Stomach (tissue), 9 donors: Measurements from ENCODE around the gene DHCR24. TPM values are rescaled to one million over a fixed set of nuclear protein-coding genes. Genes with fewer than 3 reads are reported as not detected.

Experiments used
- DNase-seq, 2 donors: peaks; one replicate each; pipeline versions ENCODE4 v3.0.0 to v3.0.0-alpha.2; 2013 to 2019
- H3K27ac ChIP-seq, 5 donors: fragments of 200-600 bp in 4 of 5; sonication (generic) in 4 of 5; one replicate each; pipeline ENCODE4 v1.5.1; 2013 to 2019; ENCODE audit warnings: mild to moderate bottlenecking in 1 of 5, moderate library complexity in 1 of 5
- H3K27me3 ChIP-seq, 3 donors: fragments of 200-600 bp; sonication (generic); one replicate each; pipeline ENCODE4 v1.5.1; 2017 to 2019; ENCODE audit warnings: mixed run types in 1 of 3
- H3K36me3 ChIP-seq, 4 donors: fragments of 200-600 bp; sonication (generic); 1 replicate in 3 of 4; 2 replicates in 1 of 4; pipeline ENCODE4 v1.5.1; 2016 to 2019
- H3K4me1 ChIP-seq, 4 donors: fragments of 200-600 bp; sonication (generic); one replicate each; pipeline ENCODE4 v1.5.1; 2016 to 2019
- H3K4me3 ChIP-seq, 4 donors: fragments of 200-600 bp; sonication (generic) in 3 of 4; one replicate each; pipeline ENCODE4 v1.5.1; 2016 to 2019; ENCODE audit warnings: mild to moderate bottlenecking in 1 of 4
- H3K9me3 ChIP-seq, 4 donors: fragments of 200-600 bp; sonication (generic); one replicate each; pipeline ENCODE4 v1.5.1; 2016 to 2019
- EP300 ChIP-seq: sonication (generic); formaldehyde crosslinking; IDR thresholded peaks from one replicate; pipeline ENCODE4 v1.6.1; 2017; ENCODE audit warnings: antibody characterized with exemption
- POLR2A ChIP-seq, 4 donors: fragments of 450-650 bp; IDR thresholded peaks; one replicate each; pipeline ENCODE4 v1.6.1; 2016; ENCODE audit warnings: antibody characterized with exemption in 4 of 4, control low read depth in 2 of 4, mild to moderate bottlenecking in 1 of 4, moderate library complexity in 1 of 4
- POLR2AphosphoS5 ChIP-seq, 3 donors: sonication (generic); formaldehyde crosslinking; IDR thresholded peaks; one replicate each; pipeline ENCODE4 v1.6.1; 2016; ENCODE audit warnings: antibody characterized with exemption in 3 of 3
- WGBS, 5 donors: extraction: QIAGEN DNeasy Blood & Tissue Kit in 3 of 5; methylation state at CpG; one replicate each; pipeline versions ENCODE4 v1.1.5 to v1.1.7; 2013 to 2018; 5-methylcytosine and 5-hydroxymethylcytosine counted together
- intact Hi-C: fragments of 100-400 bp; cut with DNase I; formaldehyde crosslinking; loops from one replicate; pipeline ENCODE4 v1.15.1; 2023; ENCODE audit warnings: low total_unique reads
- polyA plus RNA-seq, 3 donors: library from polyadenylated mRNA; stranded (reverse); fragments of 200-250 nt; gene quantifications; one replicate each; pipeline ENCODE4 v1.2.3, GENCODE V29; 2013
- total RNA-seq, 5 donors: library from RNA; depleted of rRNA; stranded (reverse); fragments of >200 nt; gene quantifications; one replicate each; pipeline versions ENCODE4 v1.1.0 to v1.2.3, GENCODE V29; 2014 to 2016
- TF ChIP-seq, protein P1 (sequence below), 7 experiments: fragments of 450-650 bp in 4 of 7; fragments of 200-600 bp in 3 of 7; sonication (generic) in 3 of 7; IDR thresholded peaks; one replicate each; pipeline ENCODE4 v1.5.1; 2016 to 2019; ENCODE audit warnings: antibody characterized with exemption in 7 of 7, control low read depth in 2 of 7, mild to moderate bottlenecking in 1 of 7
- donor health status: healthy with polysubstance abuse.
- donor health status: Bipolar disorder and iron deficiency.
- donor health status: healthy.

Gene DHCR24
- total and polyA plus RNA-seq, 8 donors, result 20.0 to 347 (median 69.0) TPM

GRCh38 chr1:54835970-54836369 is 51.0 kb downstream of the DHCR24 start:
- intact Hi-C loops, result no loop called here
- Histone ChIP-seq H3K27me3 (no peaks in the 10 kb centered on the region), H3K4me1 (peaks cover 0 to 6% (median 0%) of the 10 kb centered on the region in 4 donors), H3K36me3 (no peaks in the 10 kb centered on the region), H3K9me3 (peaks cover 0 to 13% (median 8%) of the 10 kb centered on the region in 4 donors), H3K27ac (no peak overlapping the region), H3K4me3 (no peak overlapping the region)
- DNase-seq, result peak in 1 of 2 donors; percentile 49
- TF ChIP-seq EP300, result no peak
- TF ChIP-seq POLR2A (IDR thresholded peaks at IDR 0.05), result no peak
- no peak for TF ChIP-seq POLR2AphosphoS5 (IDR thresholded peaks at IDR 0.05)
- TF ChIP-seq, protein P1, sequence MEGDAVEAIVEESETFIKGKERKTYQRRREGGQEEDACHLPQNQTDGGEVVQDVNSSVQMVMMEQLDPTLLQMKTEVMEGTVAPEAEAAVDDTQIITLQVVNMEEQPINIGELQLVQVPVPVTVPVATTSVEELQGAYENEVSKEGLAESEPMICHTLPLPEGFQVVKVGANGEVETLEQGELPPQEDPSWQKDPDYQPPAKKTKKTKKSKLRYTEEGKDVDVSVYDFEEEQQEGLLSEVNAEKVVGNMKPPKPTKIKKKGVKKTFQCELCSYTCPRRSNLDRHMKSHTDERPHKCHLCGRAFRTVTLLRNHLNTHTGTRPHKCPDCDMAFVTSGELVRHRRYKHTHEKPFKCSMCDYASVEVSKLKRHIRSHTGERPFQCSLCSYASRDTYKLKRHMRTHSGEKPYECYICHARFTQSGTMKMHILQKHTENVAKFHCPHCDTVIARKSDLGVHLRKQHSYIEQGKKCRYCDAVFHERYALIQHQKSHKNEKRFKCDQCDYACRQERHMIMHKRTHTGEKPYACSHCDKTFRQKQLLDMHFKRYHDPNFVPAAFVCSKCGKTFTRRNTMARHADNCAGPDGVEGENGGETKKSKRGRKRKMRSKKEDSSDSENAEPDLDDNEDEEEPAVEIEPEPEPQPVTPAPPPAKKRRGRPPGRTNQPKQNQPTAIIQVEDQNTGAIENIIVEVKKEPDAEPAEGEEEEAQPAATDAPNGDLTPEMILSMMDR (IDR thresholded peaks at IDR 0.05), result no peak
- 14 to 45% (median 24%) methylated on average over 2 to 5 of the region's 5 CpGs for WGBS, 5 donors

GRCh38 chr1:54835131-54835898 is 51.7 kb downstream of the DHCR24 start:
- Histone ChIP-seq H3K4me1 (peaks cover 0 to 6% (median 0%) of the 10 kb centered on the region in 4 donors), H3K27ac (no peak overlapping the region), H3K4me3 (no peak overlapping the region), H3K27me3 (no peaks in the 10 kb centered on the region), H3K36me3 (no peaks in the 10 kb centered on the region), H3K9me3 (peaks cover 0 to 18% (median 9%) of the 10 kb centered on the region in 4 donors)
- WGBS, 5 donors, result 70 to 86% (median 79%) methylated on average over 6 of the region's 6 CpGs
- intact Hi-C loops, result no loop called here
- TF ChIP-seq POLR2A (IDR thresholded peaks at IDR 0.05) (no peak), EP300 (no peak), POLR2AphosphoS5 (IDR thresholded peaks at IDR 0.05) (no peak)
- TF ChIP-seq, protein P1 (IDR thresholded peaks at IDR 0.05), result no peak
- DNase-seq, result peak in 1 of 2 donors; percentile 21

- Histone ChIP-seq H3K9me3 (peaks cover 0 to 23% (median 12%) of the 10 kb centered on the region in 4 donors), H3K27ac (no peak overlapping the region), H3K27me3 (no peaks in the 10 kb centered on the region), H3K36me3 (no peaks in the 10 kb centered on the region), H3K4me1 (peaks cover 0 to 6% (median 0%) of the 10 kb centered on the region in 4 donors), H3K4me3 (no peak overlapping the region)
- TF ChIP-seq, protein P1 (IDR thresholded peaks at IDR 0.05), result no peak
- TF ChIP-seq EP300, result no peak
- TF ChIP-seq POLR2A (IDR thresholded peaks at IDR 0.05), result no peak
- no peak for TF ChIP-seq POLR2AphosphoS5 (IDR thresholded peaks at IDR 0.05)
- no peak for DNase-seq
- intact Hi-C loops, result no loop called here
- 86 to 100% (median 88%) methylated on average over 1 of the region's 1 CpG for WGBS, 5 donors
Observed at GRCh38 chr1:54834007-54834541, 52.9 kb downstream of the DHCR24 start.

GRCh38 chr1:54833121-54833520 is 53.9 kb downstream of the DHCR24 start:
- Histone ChIP-seq H3K36me3 (no peaks in the 10 kb centered on the region), H3K4me1 (peaks cover 0 to 6% (median 0%) of the 10 kb centered on the region in 4 donors), H3K27ac (no peak overlapping the region), H3K4me3 (no peak overlapping the region), H3K9me3 (peaks cover 0 to 26% (median 21%) of the 10 kb centered on the region in 4 donors), H3K27me3 (no peaks in the 10 kb centered on the region)
- intact Hi-C loops, result no loop called here
- peak in 1 of 2 donors; percentile 18 for DNase-seq
- WGBS, 5 donors, result 83 to 91% (median 89%) methylated on average over 9 of the region's 9 CpGs
- TF ChIP-seq EP300, result no peak
- no peak for TF ChIP-seq POLR2AphosphoS5 (IDR thresholded peaks at IDR 0.05)
- TF ChIP-seq POLR2A (IDR thresholded peaks at IDR 0.05), result no peak
- TF ChIP-seq, protein P1 (IDR thresholded peaks at IDR 0.05), result no peak
